ENCODE results near the gene FAM234B.

FAM234B gene

GRCh38 chr12:13126494-13126893 is 82.3 kb downstream of the FAM234B start:
- TF ChIP-seq CTCF (IDR thresholded peaks at IDR 0.05; ENCODE audit: low read depth, low read length) (no peak), EZH2phosphoT487 (IDR thresholded peaks at IDR 0.05; ENCODE audit: low read depth) (no peak)
- H3K27ac ChIP-seq (ENCODE audit: low read length) = no peak overlapping the region
- no peaks in the 10 kb centered on the region for H4K20me1 ChIP-seq (ENCODE audit: insufficient read depth, low read length)
- H3K36me3 ChIP-seq (replicated peaks; ENCODE audit: low read depth, low read length) = no peaks in the 10 kb centered on the region
- H3K4me1 ChIP-seq (ENCODE audit: low read length) = no peaks in the 10 kb centered on the region
- H3K79me2 ChIP-seq (ENCODE audit: low read length) = no peaks in the 10 kb centered on the region
- H3K4me3 ChIP-seq (ENCODE audit: low read length) = no peak overlapping the region
- no peak overlapping the region for H3K4me2 ChIP-seq (ENCODE audit: low read length)
- no peaks in the 10 kb centered on the region for H3K9me3 ChIP-seq (ENCODE audit: insufficient read depth, low read length)
- H2AFZ ChIP-seq (ENCODE audit: low read depth, low read length) = no peak overlapping the region
- no peak overlapping the region for H3K9ac ChIP-seq (ENCODE audit: low read length)
- H3K27me3 ChIP-seq (ENCODE audit: low read depth, low read length) = peaks cover 69% of the 10 kb centered on the region

GRCh38 chr12:13127444-13127843 is 83.3 kb downstream of the FAM234B start:
- H4K20me1 ChIP-seq (ENCODE audit: insufficient read depth, low read length) = no peaks in the 10 kb centered on the region
- no peak overlapping the region for H2AFZ ChIP-seq (ENCODE audit: low read depth, low read length)
- no peaks in the 10 kb centered on the region for H3K4me1 ChIP-seq (ENCODE audit: low read length)
- peaks cover 65% of the 10 kb centered on the region for H3K27me3 ChIP-seq (ENCODE audit: low read depth, low read length)
- TF ChIP-seq CTCF (IDR thresholded peaks at IDR 0.05; ENCODE audit: low read depth, low read length) (no peak), EZH2phosphoT487 (IDR thresholded peaks at IDR 0.05; ENCODE audit: low read depth) (no peak)
- no peaks in the 10 kb centered on the region for H3K79me2 ChIP-seq (ENCODE audit: low read length)
- no peak overlapping the region for H3K4me2 ChIP-seq (ENCODE audit: low read length)
- H3K9me3 ChIP-seq (ENCODE audit: insufficient read depth, low read length) = no peaks in the 10 kb centered on the region
- no peak overlapping the region for H3K4me3 ChIP-seq (ENCODE audit: low read length)
- H3K27ac ChIP-seq (ENCODE audit: low read length) = no peak overlapping the region
- H3K36me3 ChIP-seq (replicated peaks; ENCODE audit: low read depth, low read length) = no peaks in the 10 kb centered on the region
- H3K9ac ChIP-seq (ENCODE audit: low read length) = no peak overlapping the region

DNA sequence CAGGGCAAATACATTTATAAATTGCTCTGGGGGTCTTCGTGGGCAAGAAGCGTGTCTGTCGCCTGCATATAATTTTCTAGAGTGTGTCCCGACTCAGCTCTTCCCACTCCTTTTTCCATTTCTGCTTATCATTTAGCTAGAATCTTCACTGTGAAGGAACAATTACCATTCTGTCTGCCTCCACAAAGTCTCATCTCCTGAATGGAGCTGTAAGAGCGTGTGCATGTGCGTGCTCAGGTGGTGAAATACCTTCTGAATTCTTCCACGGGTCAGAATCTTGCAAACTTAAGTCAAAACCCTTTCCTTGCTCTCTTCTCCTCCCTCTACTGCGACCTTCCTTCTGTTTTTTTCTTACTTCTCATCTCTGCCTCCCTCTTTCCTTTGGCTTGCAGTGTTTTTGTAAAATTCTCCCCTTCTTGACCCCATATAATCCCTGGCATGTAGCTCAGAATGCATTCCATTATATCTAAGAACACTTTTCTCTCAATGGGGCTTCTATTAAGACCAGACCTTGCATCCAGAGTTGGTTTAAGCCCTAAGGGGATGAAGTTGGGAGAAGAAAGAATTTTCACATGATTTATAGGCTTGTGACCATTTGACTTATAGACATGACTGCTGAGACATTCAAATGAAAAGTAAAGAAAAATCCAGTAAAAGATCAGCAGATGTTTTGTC is 84.2 kb downstream of the FAM234B start:
- TF ChIP-seq CTCF (IDR thresholded peaks at IDR 0.05; ENCODE audit: low read depth, low read length) (no peak), EZH2phosphoT487 (IDR thresholded peaks at IDR 0.05; ENCODE audit: low read depth) (no peak)
- H3K27ac ChIP-seq (ENCODE audit: low read length) = no peak overlapping the region

GRCh38 chr12:13130981-13131380 is 86.8 kb downstream of the FAM234B start:
- Histone ChIP-seq H2AFZ (ENCODE audit: low read depth, low read length) (no peak overlapping the region), H3K79me2 (ENCODE audit: low read length) (no peaks in the 10 kb centered on the region), H3K4me3 (ENCODE audit: low read length) (no peak overlapping the region), H3K9ac (ENCODE audit: low read length) (no peak overlapping the region), H3K4me2 (ENCODE audit: low read length) (no peak overlapping the region), H4K20me1 (ENCODE audit: insufficient read depth, low read length) (no peaks in the 10 kb centered on the region), H3K36me3 (replicated peaks; ENCODE audit: low read depth, low read length) (no peaks in the 10 kb centered on the region), H3K27me3 (ENCODE audit: low read depth, low read length) (peaks cover 59% of the 10 kb centered on the region), H3K9me3 (ENCODE audit: insufficient read depth, low read length) (no peaks in the 10 kb centered on the region), H3K27ac (ENCODE audit: low read length) (no peak overlapping the region), H3K4me1 (ENCODE audit: low read length) (no peaks in the 10 kb centered on the region)
- TF ChIP-seq CTCF (IDR thresholded peaks at IDR 0.05; ENCODE audit: low read depth, low read length) (no peak), EZH2phosphoT487 (IDR thresholded peaks at IDR 0.05; ENCODE audit: low read depth) (no peak)

More for the DNA sequence above, 84.2 kb downstream of the FAM234B start:
- H3K27me3 ChIP-seq (ENCODE audit: low read depth, low read length) = peaks cover 60% of the 10 kb centered on the region
- H3K9me3 ChIP-seq (ENCODE audit: insufficient read depth, low read length) = no peaks in the 10 kb centered on the region
- no peaks in the 10 kb centered on the region for H3K36me3 ChIP-seq (replicated peaks; ENCODE audit: low read depth, low read length)
- H3K9ac ChIP-seq (ENCODE audit: low read length) = no peak overlapping the region
- H2AFZ ChIP-seq (ENCODE audit: low read depth, low read length) = no peak overlapping the region
- no peak overlapping the region for H3K4me2 ChIP-seq (ENCODE audit: low read length)
- H3K4me3 ChIP-seq (ENCODE audit: low read length) = no peak overlapping the region
- H3K4me1 ChIP-seq (ENCODE audit: low read length) = no peaks in the 10 kb centered on the region
- no peaks in the 10 kb centered on the region for H3K79me2 ChIP-seq (ENCODE audit: low read length)
- no peaks in the 10 kb centered on the region for H4K20me1 ChIP-seq (ENCODE audit: insufficient read depth, low read length)

All from OCI-LY3 (cell line).